ACC112 (cell line): ENCODE results near the gene CCNG1.

ENCODE experiments used
- H2AFZ ChIP-seq: fragments of 200-600 bp; sonication (generic); one replicate; pipeline ENCODE4 v1.6.0; 2017; ENCODE audit warnings: antibody characterized with exemption, low read length; ENCODE audit not compliant: unreplicated experiment
- H3K27ac ChIP-seq: fragments of 200-600 bp; sonication (generic); 2 replicates; pipeline ENCODE4 v1.5.1; 2014; ENCODE audit warnings: low read depth, mild to moderate bottlenecking, antibody characterized with exemption, low read length, moderate library complexity
- H3K27me3 ChIP-seq: fragments of 200-600 bp; sonication (generic); 2 replicates; pipeline ENCODE4 v1.6.1; 2014; ENCODE audit warnings: mild to moderate bottlenecking, antibody characterized with exemption, low read length, moderate library complexity, mixed read lengths; ENCODE audit not compliant: insufficient read depth
- H3K36me3 ChIP-seq: fragments of 200-600 bp; sonication (generic); 2 replicates; pipeline ENCODE4 v1.6.1; 2016; ENCODE audit warnings: mild to moderate bottlenecking, antibody characterized with exemption, low read length, moderate library complexity, mixed read lengths; ENCODE audit not compliant: insufficient read depth
- H3K4me1 ChIP-seq: fragments of 200-600 bp; sonication (generic); one replicate; pipeline ENCODE4 v1.6.1; 2016; ENCODE audit warnings: low read length, mixed read lengths; ENCODE audit not compliant: insufficient read depth, unreplicated experiment, control insufficient read depth
- H3K4me3 ChIP-seq: fragments of 200-600 bp; sonication (generic); 2 replicates; pipeline ENCODE4 v1.5.1; 2014; ENCODE audit warnings: mild to moderate bottlenecking, low read depth, low read length
- H3K79me2 ChIP-seq: fragments of 200-600 bp; sonication (generic); one replicate; pipeline ENCODE4 v1.6.0; 2016; ENCODE audit warnings: low read length; ENCODE audit not compliant: control insufficient read depth, unreplicated experiment, insufficient read depth

CCNG1 gene

DNA sequence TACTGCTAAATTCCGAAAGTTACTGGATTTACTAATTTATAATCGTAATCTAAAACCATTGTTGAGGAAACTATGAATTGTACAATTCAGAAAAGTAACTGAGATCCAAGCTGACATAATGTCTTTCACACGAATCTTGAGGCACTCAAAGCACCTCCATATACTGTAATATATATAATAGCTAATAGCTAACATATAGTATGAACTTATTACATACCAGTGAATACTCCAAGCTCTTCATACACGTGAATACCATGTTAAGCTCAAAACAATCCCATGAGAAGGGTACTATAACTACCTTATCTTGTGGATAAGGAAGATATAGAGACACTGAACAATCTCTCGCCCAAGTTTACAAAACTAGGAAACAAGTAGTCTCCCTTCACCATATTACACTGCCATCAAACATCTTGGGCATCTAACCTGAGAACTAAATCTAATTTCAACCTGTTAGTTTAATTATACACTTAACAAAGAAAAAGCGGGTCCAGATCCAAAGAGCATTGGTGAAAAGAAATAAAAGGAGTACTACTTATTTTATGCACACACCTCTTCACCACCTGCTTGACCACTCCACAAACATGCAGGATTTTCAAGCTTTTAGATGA lies 21.5 kb downstream of the CCNG1 start:
- peak overlapping the region; percentile 98 for H3K27ac ChIP-seq
- H3K36me3 ChIP-seq: no peaks in the 10 kb centered on the region; the same call in 1 of the 2 replicates
- H3K4me3 ChIP-seq: peak overlapping the region; percentile 83
- H3K79me2 ChIP-seq: peaks cover 47% of the 10 kb centered on the region
- no peaks in the 10 kb centered on the region for H3K27me3 ChIP-seq
- peaks cover 20% of the 10 kb centered on the region for H3K4me1 ChIP-seq
- H2AFZ ChIP-seq: no peak overlapping the region

DNA sequence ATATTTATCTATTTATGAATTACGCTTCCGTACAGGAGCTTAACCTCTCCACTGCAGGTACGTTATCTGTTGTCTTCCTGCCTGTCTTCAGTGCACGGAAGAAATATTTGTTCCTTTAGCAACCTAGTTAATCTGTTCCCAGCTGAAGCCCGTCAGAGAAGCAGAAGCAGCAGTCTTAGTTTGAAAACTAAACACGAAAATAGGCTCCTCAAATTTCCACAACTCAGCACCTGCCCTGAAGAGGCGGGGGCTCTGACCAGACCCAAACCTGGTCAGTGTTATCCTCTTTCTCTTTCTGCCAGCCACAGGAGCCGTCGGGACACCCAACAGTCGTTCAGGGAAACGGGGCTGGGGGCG lies 22.0 kb downstream of the CCNG1 start:
- Histone ChIP-seq H2AFZ (peak overlapping the region; percentile 19), H3K4me3 (peak overlapping the region; percentile 83), H3K27me3 (no peaks in the 10 kb centered on the region), H3K79me2 (peaks cover 51% of the 10 kb centered on the region), H3K4me1 (peaks cover 20% of the 10 kb centered on the region), H3K27ac (peak overlapping the region; percentile 98), H3K36me3 (peaks cover under 1% of the 10 kb centered on the region; the same call in 1 of the 2 replicates)

DNA sequence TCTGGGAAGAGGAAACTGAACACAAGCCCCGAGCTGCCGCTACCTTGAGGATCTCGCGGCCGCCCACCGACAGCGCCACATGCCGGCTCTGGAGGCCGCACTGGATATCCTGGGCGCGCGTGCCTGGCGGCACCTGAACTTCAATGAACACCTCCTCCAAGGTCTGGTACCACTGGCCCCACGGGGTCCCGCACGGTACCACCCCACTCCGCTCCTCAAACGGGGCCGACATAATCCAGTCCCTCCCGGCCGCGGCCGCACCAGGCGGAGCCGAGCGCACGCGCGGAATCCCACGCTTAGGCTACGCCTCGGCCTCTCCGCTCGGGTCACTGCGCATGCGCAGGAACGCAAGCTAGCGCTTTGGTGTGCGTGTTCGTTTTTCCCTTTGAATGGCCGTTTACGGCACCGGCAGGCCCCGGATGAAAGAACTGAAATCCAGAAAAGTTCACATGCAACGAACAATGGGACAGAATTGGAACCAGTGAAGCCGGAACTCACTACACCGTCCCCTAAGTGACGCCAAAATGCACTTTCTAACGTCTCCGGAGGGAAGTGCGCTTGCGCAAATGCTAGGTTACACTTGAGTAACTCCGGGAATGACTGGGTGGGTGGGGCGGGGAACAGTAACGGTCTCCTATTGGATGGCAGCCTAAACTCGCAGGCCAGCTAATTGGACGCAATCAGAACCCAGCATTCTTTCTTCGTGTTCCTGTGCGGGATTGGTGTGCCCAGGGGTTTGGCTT lies 22.6 kb downstream of the CCNG1 start, which contains the start of gene NUDCD2:
Gene NUDCD2, minus strand, starts transcription at position 284 of the 743 bp plus-strand sequence. Its CDS starts 52 bp downstream, at position 232.
- peak within 1 kb of the TSS; percentile 36 for H2AFZ ChIP-seq
- H3K4me3 ChIP-seq: peak within 1 kb of the TSS; percentile 86
- no peaks in the 10 kb centered on the region for H3K27me3 ChIP-seq
- peak within 1 kb of the TSS; percentile 98 for H3K27ac ChIP-seq
- H3K79me2 ChIP-seq: peaks cover 56% of the 10 kb centered on the region
- H3K4me1 ChIP-seq: peaks cover 20% of the 10 kb centered on the region
- H3K36me3 ChIP-seq: peaks cover 6% of the 10 kb centered on the region

GRCh38 chr5:163460562-163461171 lies 23.3 kb downstream of the CCNG1 start, which contains the start of gene HMMR:
Gene HMMR, plus strand, starts transcription at chr5:163460632. Its CDS starts 61 bp downstream, at chr5:163460693.
- H3K79me2 ChIP-seq: peaks cover 57% of the 10 kb centered on the region
- peaks cover 20% of the 10 kb centered on the region for H3K4me1 ChIP-seq
- peak within 1 kb of the TSS; percentile 86 for H3K4me3 ChIP-seq
- H3K27me3 ChIP-seq: no peaks in the 10 kb centered on the region
- peak within 1 kb of the TSS; percentile 98 for H3K27ac ChIP-seq
- H3K36me3 ChIP-seq: peaks cover 7% of the 10 kb centered on the region
- H2AFZ ChIP-seq: peak within 1 kb of the TSS; percentile 44

DNA sequence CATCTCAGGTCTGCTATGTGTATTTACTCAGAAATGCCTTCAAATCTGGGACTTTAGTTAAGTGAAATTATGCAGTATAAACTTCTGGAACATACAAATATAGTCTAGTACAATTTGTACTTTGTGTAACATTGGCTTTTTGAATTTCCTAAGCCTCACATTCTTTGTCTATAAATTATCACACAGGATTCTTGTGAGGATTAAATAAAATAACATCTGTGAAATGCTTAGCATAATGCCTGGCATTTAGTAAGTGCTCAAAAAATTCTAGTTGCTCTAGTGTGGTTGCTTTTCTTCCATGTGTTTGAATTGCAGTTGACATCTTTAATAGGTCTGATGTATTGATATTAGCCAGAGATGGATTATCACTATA lies 25.7 kb downstream of the CCNG1 start:
- Histone ChIP-seq H3K36me3 (peaks cover 12% of the 10 kb centered on the region), H2AFZ (peak overlapping the region; percentile 60), H3K4me3 (peak overlapping the region; percentile 86), H3K27ac (peak overlapping the region; percentile 87), H3K79me2 (peaks cover 51% of the 10 kb centered on the region), H3K4me1 (peaks cover 16% of the 10 kb centered on the region), H3K27me3 (no peaks in the 10 kb centered on the region)

- Histone ChIP-seq H2AFZ (peak overlapping the region; percentile 21), H3K4me3 (no peak overlapping the region), H3K27ac (no peak overlapping the region), H3K4me1 (peaks cover 9% of the 10 kb centered on the region), H3K36me3 (peaks cover 13% of the 10 kb centered on the region), H3K27me3 (no peaks in the 10 kb centered on the region), H3K79me2 (peaks cover 21% of the 10 kb centered on the region)
These were observed 30.3 kb downstream of the CCNG1 start for GRCh38 chr5:163467682-163468081.

- H3K4me3 ChIP-seq: no peak overlapping the region
- H3K27me3 ChIP-seq: no peaks in the 10 kb centered on the region
- H3K4me1 ChIP-seq: peaks cover 9% of the 10 kb centered on the region
- H3K79me2 ChIP-seq: no peaks in the 10 kb centered on the region
- H2AFZ ChIP-seq: no peak overlapping the region
- H3K36me3 ChIP-seq: peaks cover 18% of the 10 kb centered on the region
- H3K27ac ChIP-seq: no peak overlapping the region
These were observed 36.3 kb downstream of the CCNG1 start for GRCh38 chr5:163473635-163474243.

- H3K36me3 ChIP-seq: peaks cover 18% of the 10 kb centered on the region
- H3K4me1 ChIP-seq: peaks cover 16% of the 10 kb centered on the region
- no peak overlapping the region for H3K27ac ChIP-seq
- H3K4me3 ChIP-seq: no peak overlapping the region
- no peak overlapping the region for H2AFZ ChIP-seq
- H3K27me3 ChIP-seq: no peaks in the 10 kb centered on the region
- no peaks in the 10 kb centered on the region for H3K79me2 ChIP-seq
These were observed 38.0 kb downstream of the CCNG1 start for GRCh38 chr5:163475411-163475810.

DNA sequence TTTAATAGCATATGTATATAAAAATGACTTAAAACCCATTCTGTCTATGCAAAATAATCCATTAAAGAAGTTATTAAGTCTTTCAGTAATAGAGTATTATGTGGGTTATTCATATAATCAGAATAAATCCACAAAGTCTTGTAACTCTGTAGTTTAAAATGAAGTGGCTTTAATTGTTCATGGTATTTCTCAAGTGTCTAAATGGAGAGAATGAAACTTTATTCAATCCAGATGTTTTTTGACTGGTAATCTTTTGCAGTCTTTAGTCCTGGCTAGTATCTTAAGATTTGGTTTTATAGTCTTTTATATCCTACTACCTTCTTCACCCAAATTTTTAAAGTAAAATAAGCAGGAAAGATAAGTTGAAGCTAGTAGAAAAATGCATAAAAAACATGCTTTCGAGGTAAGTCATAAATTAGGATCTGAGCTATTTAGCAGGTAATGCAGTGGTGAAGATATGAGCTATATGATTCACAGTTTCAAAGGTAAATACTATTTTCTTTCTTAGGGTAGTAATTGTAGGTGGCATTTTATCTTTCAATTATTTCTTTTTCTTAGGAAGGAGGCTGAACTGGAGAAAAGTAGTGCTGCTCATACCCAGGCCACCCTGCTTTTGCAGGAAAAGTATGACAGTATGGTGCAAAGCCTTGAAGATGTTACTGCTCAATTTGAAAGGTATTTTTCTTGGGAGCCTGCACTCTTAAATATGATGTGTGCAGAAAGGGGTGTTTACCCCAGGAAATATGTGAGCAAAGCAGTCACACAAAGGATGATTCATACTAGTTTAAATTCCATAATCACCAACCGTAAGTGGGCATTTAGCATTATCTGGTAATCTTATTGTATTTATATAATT lies 41.0 kb downstream of the CCNG1 start:
- Histone ChIP-seq H3K36me3 (peaks cover 23% of the 10 kb centered on the region), H3K27ac (peak overlapping the region; percentile 60), H3K4me1 (peaks cover 16% of the 10 kb centered on the region), H3K4me3 (no peak overlapping the region), H3K27me3 (no peaks in the 10 kb centered on the region), H2AFZ (peak overlapping the region; percentile 53), H3K79me2 (no peaks in the 10 kb centered on the region)

GRCh38 chr5:163478982-163479271 lies 41.5 kb downstream of the CCNG1 start:
- Histone ChIP-seq H3K27me3 (no peaks in the 10 kb centered on the region), H3K36me3 (peaks cover 20% of the 10 kb centered on the region), H3K79me2 (no peaks in the 10 kb centered on the region), H3K4me1 (peaks cover 16% of the 10 kb centered on the region), H3K27ac (peak overlapping the region; percentile 60), H3K4me3 (no peak overlapping the region), H2AFZ (peak overlapping the region; percentile 53)
